ENCODE data around the gene MTMR4. TPM values are rescaled to one million over a fixed set of nuclear protein-coding genes. Genes with fewer than 3 reads are reported as not detected.

Gene MTMR4
- total and polyA plus RNA-seq, 2 experiments from 2014 or later: 11.1 to 42.2 TPM

- TF ChIP-seq REST (IDR thresholded peaks at IDR 0.05; ENCODE audit: unreplicated experiment) (no peak), NANOG (IDR thresholded peaks at IDR 0.05; ENCODE audit: borderline replicate concordance) (no peak), CREB1 (CRISPR knock-in tag; IDR thresholded peaks at IDR 0.05; ENCODE audit: low read depth) (no peak), JUNB (IDR thresholded peaks at IDR 0.05; ENCODE audit: unreplicated experiment) (no peak), ZNF331 (CRISPR knock-in tag; IDR thresholded peaks at IDR 0.05; ENCODE audit: low read depth) (no peak), EZH2 (IDR thresholded peaks at IDR 0.05; ENCODE audit: low read depth, unreplicated experiment) (no peak), ETS1 (IDR thresholded peaks at IDR 0.05) (no peak), POLR2AphosphoS5 (IDR thresholded peaks at IDR 0.05; ENCODE audit: low read depth) (no peak), STAT1 (IDR thresholded peaks at IDR 0.05; ENCODE audit: unreplicated experiment) (no peak), CTCF (conservative IDR thresholded peaks at IDR 0.05; ENCODE audit: low read depth in 2 of 2) (no peak), EZH2phosphoT487 (IDR thresholded peaks at IDR 0.05; ENCODE audit: unreplicated experiment) (no peak)
Observed at GRCh38 chr17:58536542-58536941, 22.1 kb upstream of the MTMR4 start (continued).

- TF ChIP-seq JUNB (IDR thresholded peaks at IDR 0.05; ENCODE audit: unreplicated experiment) (no peak), ZNF114 (CRISPR knock-in tag; IDR thresholded peaks at IDR 0.05) (no peak), CREB1 (CRISPR knock-in tag; IDR thresholded peaks at IDR 0.05; ENCODE audit: low read depth) (no peak), STAT1 (IDR thresholded peaks at IDR 0.05; ENCODE audit: unreplicated experiment) (no peak), EZH2phosphoT487 (IDR thresholded peaks at IDR 0.05; ENCODE audit: unreplicated experiment) (no peak)
- DNase-seq (ENCODE audit: low spot score): no peak
- Histone ChIP-seq H3K4me1 (ENCODE audit: insufficient read depth) (peaks cover 12% of the 10 kb centered on the region), H2AFZ (no peak overlapping the region), H3K4me2 (no peak overlapping the region), H3K27me3 (ENCODE audit: insufficient read depth) (0 out of 2 replicates have a peak, but pooled peaks cover 9% of the 10 kb centered on the region), H3K27ac (ENCODE audit: low read depth) (no peak overlapping the region), H3F3A (replicated peaks; ENCODE audit: low read depth) (no peaks in the 10 kb centered on the region), H3K79me2 (replicated peaks; ENCODE audit: insufficient read depth) (no peaks in the 10 kb centered on the region), H3K36me3 (ENCODE audit: insufficient read depth) (no peaks in the 10 kb centered on the region), H3K4me3 (no peak overlapping the region), H3K9me2 (ENCODE audit: insufficient read depth) (no peaks in the 10 kb centered on the region), H4K20me1 (replicated peaks; ENCODE audit: insufficient read depth) (no peaks in the 10 kb centered on the region)
- no peak overlapping the region for H3K4me3 Mint-ChIP-seq
- H3K4me1 Mint-ChIP-seq: peaks cover 30% of the 10 kb centered on the region
- peaks cover 15% of the 10 kb centered on the region for H3K27me3 Mint-ChIP-seq (ENCODE audit: insufficient read depth, low read depth, poor library complexity)
- no peaks in the 10 kb centered on the region for H3K36me3 Mint-ChIP-seq (ENCODE audit: low read depth)
- ATAC-seq: no peak
- no peaks in the 10 kb centered on the region for H3K9me3 Mint-ChIP-seq
- no peak overlapping the region for H3K27ac Mint-ChIP-seq
Observed at GRCh38 chr17:58535431-58535830, 21.0 kb upstream of the MTMR4 start.

All from GM23338 (cell line).